Stimulated activated CD8-positive, alpha-beta memory T cell treated with anti-CD3 and anti-CD28 coated beads, Interleukin-15, amount 100 ng/mL, for 1 hour (primary cell): Measurements from ENCODE around the gene ZNF275.
"Not testable (repeated sequence)": the region's sequence is repeated elsewhere in the genome, so short reads cannot be mapped to it uniquely, and the experiment has no call there.

Experiments
- DNase-seq: peaks from one replicate; pipeline ENCODE4 v3.0.0-alpha.2; 2020; ENCODE audit warnings: low read depth

ZNF275 gene

DNA sequence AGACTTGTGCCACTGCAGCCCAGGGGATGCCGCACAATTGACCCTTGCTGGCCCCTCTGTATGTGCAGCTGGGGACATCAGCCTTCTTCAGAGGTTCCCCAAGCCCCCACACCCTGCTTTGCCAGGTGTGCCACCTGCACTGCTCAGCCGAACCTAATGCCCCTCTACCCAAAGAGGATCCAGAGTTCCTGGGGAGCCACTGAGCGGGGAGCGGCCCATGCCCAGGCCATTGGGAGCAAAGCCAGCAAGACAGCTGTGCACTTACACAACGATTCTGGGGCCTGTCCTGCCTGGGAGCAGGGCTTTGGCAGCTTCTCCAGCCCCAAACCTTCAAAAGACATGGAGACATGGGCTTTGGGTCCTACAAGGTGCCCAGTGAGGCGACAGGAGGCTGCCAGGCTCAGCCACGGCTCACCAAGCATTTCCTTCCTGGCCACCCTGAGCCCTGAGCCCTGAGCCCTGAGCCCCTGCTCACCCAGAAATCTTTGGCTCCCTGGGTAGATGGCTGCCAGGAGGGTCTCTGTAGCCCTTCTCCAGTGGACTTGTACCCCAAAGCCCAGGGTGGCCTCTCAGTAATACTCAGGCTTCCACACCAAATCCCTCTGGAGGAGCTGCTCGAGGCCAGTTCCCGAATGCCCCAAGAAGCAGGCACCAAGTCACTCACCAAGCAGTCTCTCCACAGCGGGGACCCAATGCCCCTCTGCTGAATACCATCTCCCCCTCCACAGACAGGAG, 54.2 kb downstream of the ZNF275 start:
- no peak for DNase-seq

DNA sequence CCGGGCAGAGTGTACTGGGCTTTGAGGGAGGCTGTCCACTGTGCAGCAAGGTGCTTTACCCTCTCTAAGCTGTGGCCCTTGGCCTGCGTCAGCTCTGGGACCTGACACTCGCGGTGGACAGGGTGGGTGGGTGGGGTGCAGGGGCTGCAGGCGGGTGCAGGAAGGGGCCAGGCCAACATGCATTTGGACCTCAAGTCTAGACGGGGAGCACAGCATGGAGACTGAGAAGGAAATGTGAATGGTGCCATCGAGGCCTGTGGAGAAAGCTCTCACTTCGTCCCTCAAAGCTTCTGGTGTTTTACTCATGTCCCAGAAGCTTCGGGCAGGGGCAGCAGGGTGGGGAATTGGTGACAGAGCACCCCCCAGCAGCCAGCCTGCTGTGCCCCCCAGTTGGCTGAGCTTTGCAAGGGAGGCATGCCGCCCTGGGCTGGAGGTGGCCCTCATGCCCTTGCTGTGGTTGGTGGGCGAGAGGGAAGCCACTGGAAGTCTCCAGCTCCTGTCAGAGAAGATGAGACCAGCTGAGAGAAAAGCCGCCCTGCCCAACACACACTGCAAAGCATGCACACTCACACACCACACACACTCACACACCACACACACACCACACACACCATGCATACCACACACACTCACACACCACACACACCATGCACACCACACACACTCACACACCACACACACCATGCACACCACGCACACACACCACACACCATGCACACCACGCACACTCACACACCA, 54.9 kb downstream of the ZNF275 start:
- no peak for DNase-seq

DNA sequence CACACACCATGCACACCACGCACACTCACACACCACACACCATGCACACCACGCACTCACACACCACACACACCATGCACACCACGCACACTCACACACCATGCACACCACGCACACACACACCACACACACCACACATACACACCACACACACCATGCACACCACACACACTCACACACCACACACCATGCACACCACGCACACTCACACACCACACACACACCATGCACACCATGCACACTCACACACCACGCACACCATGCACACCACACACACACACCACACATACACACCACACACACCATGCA, 55.5 kb downstream of the ZNF275 start:
- DNase-seq, result not testable (repeated sequence)

DNA sequence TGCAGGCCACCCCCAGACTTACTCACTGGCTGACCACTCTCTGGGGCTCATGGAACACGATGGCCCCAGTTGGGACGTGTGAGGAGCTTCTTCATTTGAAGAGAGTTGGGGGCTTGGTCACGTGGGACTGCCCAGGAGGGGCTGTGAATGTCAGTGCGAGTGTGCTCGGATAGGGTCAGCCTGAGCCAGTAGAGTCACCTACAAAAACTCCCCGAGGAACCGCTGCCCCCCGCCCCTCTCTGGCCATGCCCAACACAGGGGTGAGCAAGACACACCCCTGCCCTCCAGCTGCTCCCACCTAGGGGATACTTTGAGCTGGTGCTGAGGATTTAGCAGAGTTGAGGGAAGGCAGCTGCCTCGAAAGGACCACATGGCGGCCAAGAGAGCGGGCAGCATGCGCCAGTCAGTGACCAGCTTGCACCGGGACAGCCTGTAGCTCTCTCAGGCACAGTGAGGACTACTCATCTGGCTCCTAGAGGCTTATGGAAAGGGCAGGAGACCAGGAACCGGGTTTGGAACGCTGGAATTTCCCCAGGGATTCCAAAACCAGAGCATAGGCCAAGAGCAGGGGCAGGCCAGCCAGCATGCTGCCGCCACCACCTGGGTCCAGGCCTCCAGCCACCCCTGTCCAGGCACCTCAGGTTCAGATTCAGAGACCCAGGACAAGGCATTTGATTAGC, 58.8 kb downstream of the ZNF275 start:
- no peak for DNase-seq

DNA sequence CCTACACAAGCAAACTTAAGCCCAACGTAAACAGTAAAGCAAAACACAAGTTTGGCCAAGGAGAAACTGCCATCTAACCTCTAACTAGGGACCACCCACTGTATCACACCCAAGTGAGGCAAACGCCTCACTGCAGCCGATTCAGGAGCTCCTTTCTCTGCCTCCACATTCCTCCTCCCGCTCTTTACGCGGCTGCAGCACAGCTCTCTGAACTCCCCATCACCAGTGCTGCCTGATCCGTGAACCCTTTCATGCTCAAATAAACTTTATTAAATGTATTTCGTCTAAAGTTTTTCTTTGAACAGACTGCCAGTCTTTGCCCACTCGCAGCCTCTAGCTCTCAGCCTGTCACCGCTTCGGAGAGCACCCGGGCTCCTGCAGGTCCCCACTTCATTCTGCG, 60.7 kb downstream of the ZNF275 start:
- DNase-seq, result no peak

DNA sequence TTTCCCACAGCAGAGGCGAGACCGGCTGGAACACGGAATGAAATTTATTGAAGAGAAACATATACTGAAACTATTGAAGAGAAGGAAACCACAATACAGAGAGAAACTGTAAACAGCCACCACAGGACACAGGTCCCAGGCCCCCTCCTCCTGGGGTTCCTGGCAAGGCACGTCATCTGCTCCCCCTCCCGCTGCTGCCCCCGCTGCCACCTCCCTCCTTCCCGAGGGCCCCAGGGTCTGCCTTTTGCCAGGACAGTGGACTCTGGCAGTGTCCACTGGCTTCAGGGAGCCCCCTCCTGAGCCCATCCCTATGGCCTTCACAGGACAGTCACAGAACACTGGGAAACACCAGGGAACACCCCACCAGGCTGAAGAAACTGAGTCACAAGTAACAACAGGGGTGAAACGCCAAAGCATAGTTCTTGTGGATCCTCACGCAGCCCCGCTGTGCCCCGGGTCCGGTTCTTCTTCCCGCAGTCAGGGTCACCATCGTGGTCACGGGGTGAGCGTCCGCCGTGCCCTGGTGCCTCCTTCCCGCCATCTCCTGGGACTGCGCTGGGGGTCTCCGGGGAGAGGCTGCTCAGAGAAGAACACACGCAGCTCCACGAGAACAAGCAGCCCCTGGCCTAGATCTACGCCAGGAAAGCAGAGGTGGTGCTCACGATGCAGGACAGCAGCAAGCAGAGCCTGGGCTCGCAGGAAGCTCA, 61.8 kb downstream of the ZNF275 start:
- no peak for DNase-seq

DNA sequence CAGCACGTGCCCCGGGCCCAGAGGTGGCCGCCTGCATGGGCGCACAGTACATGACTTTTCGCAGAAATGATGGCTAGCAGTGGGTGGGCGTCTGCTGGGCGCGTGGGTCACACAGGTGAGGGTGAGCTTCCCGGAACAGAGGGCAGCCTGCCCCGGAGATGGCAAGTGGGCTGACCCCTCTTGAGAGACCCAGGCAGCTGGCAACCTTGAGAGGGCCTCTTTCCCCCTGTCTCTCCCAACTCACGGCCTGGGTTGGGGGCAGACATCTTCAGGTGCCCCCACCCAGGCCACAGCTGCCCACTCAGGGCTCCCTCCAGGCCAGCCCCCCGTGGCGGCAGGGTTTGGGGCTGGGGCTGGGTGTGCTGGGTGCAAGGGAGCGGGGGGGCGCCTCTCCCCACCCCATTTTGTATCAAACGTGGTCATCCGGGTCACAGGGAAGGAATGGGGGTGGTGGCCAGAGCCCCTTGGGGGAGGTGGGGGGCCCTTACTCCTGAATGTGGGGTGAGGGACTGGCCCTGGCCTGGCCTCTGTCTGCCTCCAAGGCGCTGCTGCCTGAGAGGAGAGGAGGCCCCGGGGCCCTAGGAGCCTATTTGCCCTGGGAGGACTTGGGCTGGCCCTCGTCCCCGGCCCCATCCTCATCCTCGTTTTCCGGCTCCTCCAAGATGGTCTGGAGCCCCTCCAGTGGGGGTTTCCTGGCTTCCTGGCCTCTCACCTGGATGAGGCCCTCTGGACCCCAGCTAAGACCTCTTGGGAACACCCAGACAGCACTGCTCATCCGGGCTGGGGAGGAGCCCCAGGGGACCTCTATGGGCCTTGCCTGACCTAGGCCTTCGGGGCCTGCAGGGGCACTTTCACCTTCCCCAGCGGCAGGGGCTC, 62.6 kb downstream of the ZNF275 start:
- DNase-seq, result no peak

DNA sequence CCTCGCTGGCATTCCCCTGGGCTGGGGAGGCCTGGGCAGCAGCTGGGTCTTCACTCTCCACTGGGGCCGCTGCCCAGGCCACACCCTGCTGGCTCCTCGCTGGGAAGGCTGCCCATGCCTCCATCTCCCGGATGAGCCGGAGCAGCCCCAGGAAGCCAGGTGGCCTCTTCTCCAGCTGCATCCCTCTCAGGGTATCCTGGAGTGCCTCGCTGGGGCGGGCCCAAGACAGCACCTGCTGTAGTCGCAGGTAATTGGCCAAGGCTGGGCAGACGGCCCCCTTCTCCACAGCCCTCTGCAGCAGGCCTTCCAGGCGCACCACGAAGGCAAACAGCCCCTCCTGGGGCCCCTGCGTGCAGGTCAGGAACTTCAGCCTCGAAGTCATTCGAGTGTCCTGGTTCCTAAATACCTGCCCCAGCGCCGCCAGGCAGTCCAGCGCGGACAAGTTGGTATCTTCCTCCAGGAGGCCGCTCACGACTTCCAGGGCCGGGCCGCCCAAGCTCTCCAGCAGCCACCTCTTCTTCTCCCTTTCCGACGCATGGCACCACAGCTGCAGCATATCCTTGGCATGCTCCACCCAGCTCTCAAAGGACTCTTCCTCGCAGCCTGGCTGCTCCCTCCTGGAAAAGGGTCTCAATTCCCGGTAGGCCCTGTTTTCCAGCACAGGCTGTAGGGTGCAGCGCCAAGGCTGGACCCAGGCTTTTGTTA, 63.5 kb downstream of the ZNF275 start:
- no peak for DNase-seq

DNA sequence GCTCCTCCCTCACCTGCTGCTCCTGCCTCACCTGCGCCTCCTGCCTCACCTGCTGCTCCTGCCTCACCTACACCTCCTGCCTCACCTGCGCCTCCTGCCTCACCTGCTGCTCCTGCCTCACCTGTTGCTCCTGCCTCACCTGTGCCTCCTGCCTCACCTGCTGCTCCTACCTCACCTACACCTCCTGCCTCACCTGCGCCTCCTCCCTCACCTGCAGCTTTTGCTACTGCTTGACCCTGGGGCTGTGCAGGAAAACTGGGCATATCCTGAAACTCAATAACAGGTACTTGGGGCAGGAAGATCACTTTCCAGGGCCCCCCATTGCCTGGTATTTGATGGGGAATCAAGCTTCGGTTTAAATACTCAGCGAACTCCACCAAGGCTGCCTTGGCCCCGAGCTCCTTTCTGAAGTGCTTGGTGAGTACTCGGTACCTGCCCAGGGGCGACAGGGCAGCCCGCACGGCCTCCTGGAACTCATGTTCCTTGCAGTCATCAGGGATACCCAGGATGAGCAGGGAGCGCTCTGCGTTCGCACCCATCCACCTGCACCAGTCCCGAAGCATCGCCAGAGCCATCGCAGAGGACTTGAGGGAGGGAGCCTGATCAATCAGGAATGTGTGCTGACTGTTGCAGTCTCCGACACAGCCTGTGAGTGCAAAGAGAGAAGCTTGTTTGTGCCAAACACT, 64.5 kb downstream of the ZNF275 start:
- no peak for DNase-seq

DNA sequence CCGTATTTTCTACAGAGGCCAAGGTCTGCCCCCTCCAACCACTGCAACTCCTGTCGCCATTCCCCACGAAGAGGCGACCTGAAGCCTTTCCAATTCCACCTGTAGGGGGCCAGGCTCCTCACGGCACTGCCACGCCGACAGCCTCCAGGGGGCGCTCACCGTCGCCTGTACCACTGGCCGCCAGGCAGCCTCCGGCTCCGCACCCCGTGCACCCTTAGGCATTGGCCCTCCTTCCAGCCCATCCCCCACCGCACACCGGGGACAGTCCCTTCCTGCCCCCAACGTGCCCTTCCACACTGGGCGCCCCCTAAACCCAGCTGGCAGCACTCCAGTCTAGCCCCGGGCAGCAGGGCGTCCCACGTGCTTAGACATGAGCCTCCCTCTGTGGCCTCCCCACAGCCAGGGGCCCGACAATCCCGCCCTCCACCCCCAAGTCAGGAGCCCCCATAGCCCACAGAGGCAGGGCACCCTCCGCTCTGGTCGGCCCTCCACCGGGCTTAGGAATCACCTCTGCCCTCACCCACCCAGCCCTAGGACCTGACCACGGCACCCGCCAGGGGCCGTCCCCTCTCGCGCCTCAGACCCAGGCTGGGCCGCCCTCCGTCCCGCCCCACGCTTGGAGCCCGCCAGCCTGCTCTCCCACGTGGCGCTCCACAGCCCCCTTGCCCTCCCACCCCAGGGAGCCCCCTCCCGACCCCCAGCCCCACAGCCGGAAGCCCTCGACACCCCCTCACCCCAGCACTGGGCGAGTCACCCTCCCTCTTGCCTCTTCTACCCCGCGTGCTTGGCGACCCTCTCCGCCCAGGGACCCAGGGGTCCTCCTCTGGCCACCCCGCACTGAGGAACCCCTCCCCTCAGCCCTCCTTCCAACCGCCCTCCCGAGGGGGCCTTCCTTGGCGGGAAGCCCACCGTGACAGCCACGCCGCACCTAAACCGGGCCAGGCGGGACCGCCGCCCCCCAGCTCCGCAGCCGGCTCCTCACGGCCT, 66.5 kb downstream of the ZNF275 start:
- peak; percentile 6 for DNase-seq

DNA sequence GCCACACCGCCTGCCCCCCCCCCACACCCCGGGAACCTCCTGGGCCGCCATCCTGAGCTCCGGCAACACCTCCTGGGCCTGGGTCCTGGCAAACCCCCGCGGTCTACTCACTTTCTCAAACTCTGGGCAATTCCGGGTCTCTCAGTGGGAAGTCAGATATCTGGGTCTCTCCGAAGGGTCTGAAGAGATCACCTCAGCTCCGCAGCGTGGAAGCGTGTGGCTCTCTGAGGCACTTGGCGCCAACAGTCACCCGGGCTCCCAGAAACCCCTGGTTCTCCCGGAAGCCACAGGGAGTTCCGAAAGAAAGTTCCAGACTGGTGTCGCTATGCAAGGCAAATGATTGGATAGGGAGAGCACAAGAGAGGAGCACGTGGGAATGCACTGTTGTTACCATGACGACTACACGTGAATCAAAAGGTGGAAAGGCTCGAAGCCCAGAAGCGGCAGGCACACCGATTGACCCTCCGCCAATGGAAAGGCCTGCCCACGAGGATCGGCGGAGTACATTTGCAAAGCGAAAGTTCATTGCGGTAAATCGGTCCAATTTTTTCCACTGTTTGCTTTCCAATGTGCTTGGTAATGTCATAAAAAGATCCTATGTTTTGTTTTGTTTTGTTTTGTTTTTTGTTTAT, 67.3 kb downstream of the ZNF275 start, which contains the start of gene PNMA6E:
Gene PNMA6E (minus strand): TSS at position 218 of the 632 bp plus-strand sequence. CDS start 2,501 bp downstream, outside the sequence.
- DNase-seq, result no peak
